Measurements from ENCODE around the gene RAX2.

RAX2 gene

GRCh38 chr19:3809881-3810707 lies 38.1 kb upstream of the RAX2 start:
- Histone ChIP-seq H3K9me3 (ENCODE audit: control insufficient read depth, low read length) (no peaks in the 10 kb centered on the region), H3K4me3 (ENCODE audit: low read length) (no peak overlapping the region)

GRCh38 chr19:3808420-3809143 lies 36.6 kb upstream of the RAX2 start:
- Histone ChIP-seq H3K9me3 (ENCODE audit: control insufficient read depth, low read length) (no peaks in the 10 kb centered on the region), H3K4me3 (ENCODE audit: low read length) (no peak overlapping the region), H3K36me3 (ENCODE audit: control insufficient read depth, insufficient read depth, low read length) (no peaks in the 10 kb centered on the region), H3K4me1 (ENCODE audit: control insufficient read depth, insufficient read depth, low read length) (no peaks in the 10 kb centered on the region), H3K9ac (ENCODE audit: low read length) (no peak overlapping the region), H3K27me3 (ENCODE audit: control insufficient read depth, insufficient read depth, low read length) (no peaks in the 10 kb centered on the region)

More at GRCh38 chr19:3809881-3810707, 38.1 kb upstream of the RAX2 start:
- H3K36me3 ChIP-seq (ENCODE audit: control insufficient read depth, insufficient read depth, low read length) = no peaks in the 10 kb centered on the region
- H3K9ac ChIP-seq (ENCODE audit: low read length) = no peak overlapping the region
- H3K27me3 ChIP-seq (ENCODE audit: control insufficient read depth, insufficient read depth, low read length) = no peaks in the 10 kb centered on the region
- no peaks in the 10 kb centered on the region for H3K4me1 ChIP-seq (ENCODE audit: control insufficient read depth, insufficient read depth, low read length)

- Histone ChIP-seq H3K4me3 (ENCODE audit: low read length) (no peak overlapping the region), H3K36me3 (ENCODE audit: control insufficient read depth, insufficient read depth, low read length) (no peaks in the 10 kb centered on the region), H3K27me3 (ENCODE audit: control insufficient read depth, insufficient read depth, low read length) (no peaks in the 10 kb centered on the region), H3K4me1 (ENCODE audit: control insufficient read depth, insufficient read depth, low read length) (no peaks in the 10 kb centered on the region), H3K9ac (ENCODE audit: low read length) (no peak overlapping the region), H3K9me3 (ENCODE audit: control insufficient read depth, low read length) (no peaks in the 10 kb centered on the region)
These were observed 35.7 kb upstream of the RAX2 start for GRCh38 chr19:3807574-3808354.

- H3K9ac ChIP-seq (ENCODE audit: low read length) = no peak overlapping the region
- no peaks in the 10 kb centered on the region for H3K9me3 ChIP-seq (ENCODE audit: control insufficient read depth, low read length)
- no peak overlapping the region for H3K4me3 ChIP-seq (ENCODE audit: low read length)
- no peaks in the 10 kb centered on the region for H3K4me1 ChIP-seq (ENCODE audit: control insufficient read depth, insufficient read depth, low read length)
- H3K27me3 ChIP-seq (ENCODE audit: control insufficient read depth, insufficient read depth, low read length) = peaks cover 4% of the 10 kb centered on the region
- no peaks in the 10 kb centered on the region for H3K36me3 ChIP-seq (ENCODE audit: control insufficient read depth, insufficient read depth, low read length)
These were observed 35.1 kb upstream of the RAX2 start for GRCh38 chr19:3807131-3807480.

GRCh38 chr19:3805859-3806258 lies 33.8 kb upstream of the RAX2 start:
- peaks cover 17% of the 10 kb centered on the region for H3K27me3 ChIP-seq (ENCODE audit: control insufficient read depth, insufficient read depth, low read length)
- peaks cover 5% of the 10 kb centered on the region for H3K4me1 ChIP-seq (ENCODE audit: control insufficient read depth, insufficient read depth, low read length)
- H3K36me3 ChIP-seq (ENCODE audit: control insufficient read depth, insufficient read depth, low read length) = no peaks in the 10 kb centered on the region
- H3K9me3 ChIP-seq (ENCODE audit: control insufficient read depth, low read length) = no peaks in the 10 kb centered on the region
- H3K4me3 ChIP-seq (ENCODE audit: low read length) = no peak overlapping the region
- H3K9ac ChIP-seq (ENCODE audit: low read length) = no peak overlapping the region

GRCh38 chr19:3804429-3804828 lies 32.4 kb upstream of the RAX2 start:
- Histone ChIP-seq H3K9me3 (ENCODE audit: control insufficient read depth, low read length) (no peaks in the 10 kb centered on the region), H3K27me3 (ENCODE audit: control insufficient read depth, insufficient read depth, low read length) (peaks cover 18% of the 10 kb centered on the region)

GRCh38 chr19:3803986-3804385 lies 32.0 kb upstream of the RAX2 start:
- Histone ChIP-seq H3K36me3 (ENCODE audit: control insufficient read depth, insufficient read depth, low read length) (no peaks in the 10 kb centered on the region), H3K27me3 (ENCODE audit: control insufficient read depth, insufficient read depth, low read length) (peaks cover 18% of the 10 kb centered on the region), H3K4me1 (ENCODE audit: control insufficient read depth, insufficient read depth, low read length) (peaks cover 5% of the 10 kb centered on the region), H3K9ac (ENCODE audit: low read length) (no peak overlapping the region), H3K4me3 (ENCODE audit: low read length) (no peak overlapping the region), H3K9me3 (ENCODE audit: control insufficient read depth, low read length) (no peaks in the 10 kb centered on the region)

More at GRCh38 chr19:3804429-3804828, 32.4 kb upstream of the RAX2 start:
- peaks cover 5% of the 10 kb centered on the region for H3K4me1 ChIP-seq (ENCODE audit: control insufficient read depth, insufficient read depth, low read length)
- no peaks in the 10 kb centered on the region for H3K36me3 ChIP-seq (ENCODE audit: control insufficient read depth, insufficient read depth, low read length)
- no peak overlapping the region for H3K9ac ChIP-seq (ENCODE audit: low read length)
- no peak overlapping the region for H3K4me3 ChIP-seq (ENCODE audit: low read length)

GRCh38 chr19:3803114-3803888 lies 31.3 kb upstream of the RAX2 start:
- Histone ChIP-seq H3K36me3 (ENCODE audit: control insufficient read depth, insufficient read depth, low read length) (no peaks in the 10 kb centered on the region), H3K4me1 (ENCODE audit: control insufficient read depth, insufficient read depth, low read length) (peaks cover 5% of the 10 kb centered on the region)

GRCh38 chr19:3801412-3802096 lies 29.5 kb upstream of the RAX2 start:
- no peak overlapping the region for H3K9ac ChIP-seq (ENCODE audit: low read length)
- peaks cover 5% of the 10 kb centered on the region for H3K4me1 ChIP-seq (ENCODE audit: control insufficient read depth, insufficient read depth, low read length)
- H3K27me3 ChIP-seq (ENCODE audit: control insufficient read depth, insufficient read depth, low read length) = peaks cover 18% of the 10 kb centered on the region
- H3K9me3 ChIP-seq (ENCODE audit: control insufficient read depth, low read length) = no peaks in the 10 kb centered on the region
- H3K36me3 ChIP-seq (ENCODE audit: control insufficient read depth, insufficient read depth, low read length) = no peaks in the 10 kb centered on the region
- H3K4me3 ChIP-seq (ENCODE audit: low read length) = no peak overlapping the region

More at GRCh38 chr19:3803114-3803888, 31.3 kb upstream of the RAX2 start:
- Histone ChIP-seq H3K4me3 (ENCODE audit: low read length) (no peak overlapping the region), H3K27me3 (ENCODE audit: control insufficient read depth, insufficient read depth, low read length) (peaks cover 18% of the 10 kb centered on the region), H3K9ac (ENCODE audit: low read length) (no peak overlapping the region), H3K9me3 (ENCODE audit: control insufficient read depth, low read length) (no peaks in the 10 kb centered on the region)

GRCh38 chr19:3800996-3801395 lies 29.0 kb upstream of the RAX2 start:
- no peaks in the 10 kb centered on the region for H3K36me3 ChIP-seq (ENCODE audit: control insufficient read depth, insufficient read depth, low read length)
- peaks cover 18% of the 10 kb centered on the region for H3K27me3 ChIP-seq (ENCODE audit: control insufficient read depth, insufficient read depth, low read length)
- no peaks in the 10 kb centered on the region for H3K9me3 ChIP-seq (ENCODE audit: control insufficient read depth, low read length)
- no peak overlapping the region for H3K9ac ChIP-seq (ENCODE audit: low read length)
- H3K4me3 ChIP-seq (ENCODE audit: low read length) = no peak overlapping the region
- peaks cover 5% of the 10 kb centered on the region for H3K4me1 ChIP-seq (ENCODE audit: control insufficient read depth, insufficient read depth, low read length)

GRCh38 chr19:3798137-3798536 lies 26.1 kb upstream of the RAX2 start:
- Histone ChIP-seq H3K9ac (ENCODE audit: low read length) (no peak overlapping the region), H3K4me3 (ENCODE audit: low read length) (no peak overlapping the region), H3K36me3 (ENCODE audit: control insufficient read depth, insufficient read depth, low read length) (no peaks in the 10 kb centered on the region), H3K27me3 (ENCODE audit: control insufficient read depth, insufficient read depth, low read length) (peaks cover 18% of the 10 kb centered on the region), H3K9me3 (ENCODE audit: control insufficient read depth, low read length) (no peaks in the 10 kb centered on the region), H3K4me1 (ENCODE audit: control insufficient read depth, insufficient read depth, low read length) (peaks cover 5% of the 10 kb centered on the region)

Data from mucosa of stomach (tissue), 1 donor.